Loucy (cell line): ENCODE data around the gene SRGAP2C.
"Not testable (repeated sequence)": the region's sequence is repeated elsewhere in the genome, so short reads cannot be mapped to it uniquely, and the experiment has no call there.

Source experiments
- CTCF ChIP-seq: fragments of 200-600 bp; sonication (generic); conservative IDR thresholded peaks from 2 replicates; pipeline ENCODE4 v1.5.1; 2014; ENCODE audit warnings: mild to moderate bottlenecking, antibody characterized with exemption, low read length
- EZH2phosphoT487 ChIP-seq: fragments of 200-600 bp; IDR thresholded peaks from 2 replicates; pipeline ENCODE4 v1.6.1; 2018; ENCODE audit warnings: antibody characterized with exemption, mild to moderate bottlenecking, moderate library complexity, borderline replicate concordance

GRCh38 chr1:121366171-121366570 is 181.4 kb downstream of the SRGAP2C start:
- not testable (repeated sequence) for TF ChIP-seq CTCF, EZH2phosphoT487
